HCT116 (cell line): ENCODE results near the gene TFF2. TPM values are rescaled to one million over a fixed set of nuclear protein-coding genes. Genes with fewer than 3 reads are reported as not detected.

Experiments
- ATAC-seq: fragments of 200-7000 bp; cut with Tn5 transposase; 2 replicates; pipeline ENCODE4 v1.9.1; 2020; ENCODE audit warnings: mild to moderate bottlenecking, moderate library complexity
- BruUV-seq: library from RNA; stranded (reverse); fragments of 400-500 nt; replicated peaks from 2 replicates; lab custom pipeline; 2021; lab: Mats Ljungman, UMichigan
- CTCF ChIA-PET: fragments of 300-600 bp; sonication (Branson Sonifier 250); formaldehyde crosslinking; loops from one replicate; lab custom pipeline; 2021; ENCODE audit warnings: antibody characterized with exemption; lab: Charles Lee
- POLR2A ChIA-PET: fragments of 300-600, 350-600 bp; sonication (Branson Sonifier 250); formaldehyde crosslinking; loops from one replicate; lab custom pipeline; 2021; ENCODE audit warnings: antibody characterized with exemption; lab: Charles Lee
- RAD21 ChIA-PET, 2 experiments: fragments of 300-600 bp; sonication (Branson Sonifier 250); formaldehyde crosslinking; loops; one replicate each; lab custom pipeline; 2023; ENCODE audit warnings: low total read pairs in 2 of 2; ENCODE audit not compliant: uncharacterized antibody in 2 of 2, unreplicated experiment in 2 of 2, low non-redundant PET in 1 of 2; lab: Charles Lee
- DNase-seq: peaks from one replicate; pipeline ENCODE4 v3.0.0-alpha.2; 2010; ENCODE audit warnings: low read depth, low spot score
- H2AFZ ChIP-seq: fragments of 200-600 bp; shearing (Covaris generic), sonication (generic); 2 replicates; pipeline ENCODE4 v1.6.1; 2017; ENCODE audit warnings: low read depth, mixed run types, mixed read lengths, antibody characterized with exemption, low read length; ENCODE audit not compliant: poor library complexity, severe bottlenecking
- H3K27ac ChIP-seq: 2 replicates; pipeline ENCODE4 v1.5.1; 2012; ENCODE audit warnings: low read depth, low read length
- H3K27me3 ChIP-seq: fragments of 200-600 bp; sonication (generic); 2 replicates; pipeline ENCODE4 v1.6.1; 2016; ENCODE audit warnings: mixed run types, low read length, mixed read lengths; ENCODE audit not compliant: insufficient read depth
- H3K36me3 ChIP-seq, 2 experiments: fragments of 200-500 bp in 1 of 2; fragments of 200-600 bp in 1 of 2; sonication (Bioruptor generic) in 1 of 2; sonication (generic) in 1 of 2; 2 replicates each; pipeline versions ENCODE4 v1.5.1 to v1.6.1; 2014 to 2016; ENCODE audit warnings: low read length in 2 of 2, inconsistent platforms in 1 of 2, mixed read lengths in 1 of 2, mixed run types in 1 of 2; ENCODE audit not compliant: insufficient read depth in 2 of 2, control insufficient read depth in 1 of 2
- H3K4me1 ChIP-seq, 2 experiments: fragments of 200-600 bp in 1 of 2; sonication (generic) in 1 of 2; 2 replicates each; pipeline versions ENCODE4 v1.5.1 to v1.6.1; 2012 to 2017; ENCODE audit warnings: low read length in 2 of 2, inconsistent platforms in 1 of 2, mild to moderate bottlenecking in 1 of 2, mixed read lengths in 1 of 2, mixed run types in 1 of 2, moderate library complexity in 1 of 2; ENCODE audit not compliant: insufficient read depth in 2 of 2, control insufficient read depth in 1 of 2
- H3K4me2 ChIP-seq: fragments of 200-600 bp; sonication (generic); 2 replicates; pipeline ENCODE4 v1.6.1; 2017; ENCODE audit warnings: mixed run types, low read length, mixed read lengths
- H3K4me3 ChIP-seq, 2 experiments: fragments of 200-600 bp in 1 of 2; sonication (generic) in 1 of 2; replicated peaks in 1 of 2; 2 replicates each; pipeline ENCODE4 v1.5.1; 2011 to 2016; ENCODE audit warnings: low read length in 2 of 2, control low read depth in 1 of 2, low read depth in 1 of 2, mild to moderate bottlenecking in 1 of 2, mixed read lengths in 1 of 2, mixed run types in 1 of 2
- H3K79me2 ChIP-seq: fragments of 200-600 bp; sonication (generic); 2 replicates; pipeline ENCODE4 v1.6.1; 2017; ENCODE audit warnings: mild to moderate bottlenecking, mixed run types, low read length, moderate library complexity, mixed read lengths; ENCODE audit not compliant: insufficient read depth
- H3K9ac ChIP-seq: fragments of 200-600 bp; sonication (generic); 2 replicates; pipeline ENCODE4 v1.6.1; 2016; ENCODE audit warnings: low read length, mixed read lengths
- H3K9me2 ChIP-seq: fragments of 200-600 bp; sonication (generic), shearing (Covaris generic); 2 replicates; pipeline ENCODE4 v1.6.1; 2017; ENCODE audit warnings: mixed run types, mild to moderate bottlenecking, moderate library complexity; ENCODE audit not compliant: insufficient read depth
- H3K9me3 ChIP-seq, 2 experiments: fragments of 200-500 bp in 1 of 2; fragments of 200-600 bp in 1 of 2; sonication (Bioruptor generic) in 1 of 2; sonication (generic) in 1 of 2; 2 replicates each; pipeline ENCODE4 v1.6.1; 2014 to 2017; ENCODE audit warnings: low read length in 2 of 2, mixed read lengths in 2 of 2, inconsistent platforms in 1 of 2, low read depth in 1 of 2, mild to moderate bottlenecking in 1 of 2, mixed run types in 1 of 2, moderate library complexity in 1 of 2; ENCODE audit not compliant: control insufficient read depth in 1 of 2, insufficient read depth in 1 of 2
- H4K20me1 ChIP-seq: fragments of 200-600 bp; sonication (generic), shearing (Covaris generic); 2 replicates; pipeline ENCODE4 v1.6.1; 2017; ENCODE audit warnings: mixed run types, mild to moderate bottlenecking, moderate library complexity; ENCODE audit not compliant: insufficient read depth
- CEBPB ChIP-seq: IDR thresholded peaks from 2 replicates; pipeline ENCODE4 v1.6.1; 2012; ENCODE audit warnings: low read depth
- CTCF ChIP-seq, 3 experiments: fragments of 200-600 bp in 1 of 3; sonication (generic) in 1 of 3; IDR thresholded peaks in 2 of 3; conservative IDR thresholded peaks in 1 of 3; 2 replicates each; pipeline ENCODE4 v1.5.1; 2012 to 2017; ENCODE audit warnings: low read depth in 2 of 3, low read length in 2 of 3, antibody characterized with exemption in 1 of 3, borderline replicate concordance in 1 of 3, control low read depth in 1 of 3, mild to moderate bottlenecking in 1 of 3, mixed read lengths in 1 of 3, mixed run types in 1 of 3, moderate library complexity in 1 of 3; ENCODE audit not compliant: insufficient read depth in 1 of 3
- EZH2phosphoT487 ChIP-seq: fragments of 200-600 bp; IDR thresholded peaks from 2 replicates; pipeline ENCODE4 v1.6.1; 2018; ENCODE audit warnings: antibody characterized with exemption, borderline replicate concordance
- RAD21 ChIP-seq: IDR thresholded peaks from 2 replicates; pipeline ENCODE4 v1.6.1; 2012; ENCODE audit warnings: low read depth, mild to moderate bottlenecking
- SIN3A ChIP-seq: IDR thresholded peaks from 2 replicates; pipeline ENCODE4 v1.6.1; 2012; ENCODE audit warnings: low read depth
- SP1 ChIP-seq: IDR thresholded peaks from 2 replicates; pipeline ENCODE4 v1.6.1; 2012; ENCODE audit warnings: low read depth
- ZFX ChIP-seq: fragments of 450-650 bp; IDR thresholded peaks from 2 replicates; pipeline ENCODE4 v1.6.1; 2017
- intact Hi-C: fragments of 100-400 bp; cut with micrococcal nuclease; formaldehyde crosslinking; loops from 2 replicates; pipeline ENCODE4 v1.10.0; 2022
- total RNA-seq: library from RNA; stranded (reverse); gene quantifications from one replicate; pipeline ENCODE4 v1.2.1, GENCODE V29; 2021; ENCODE audit not compliant: unreplicated experiment

The TFF2 gene
- total RNA-seq, 1 experiment from 2014 or later: not detected

GRCh38 chr21:42377211-42377950, 26.6 kb upstream of the TFF2 start:
- ChIA-PET CTCF (no interaction called here), POLR2A (no interaction called here), RAD21 (no interaction called here)
- BruUV-seq: no TSS peak
- Histone ChIP-seq H3K9ac (no peak overlapping the region), H3K27ac (no peak overlapping the region), H3K79me2 (no peaks in the 10 kb centered on the region), H3K36me3 (no peaks in the 10 kb centered on the region), H3K9me3 (peaks cover under 1 to 4% of the 10 kb centered on the region in 2 experiments; a peak in 2 of 4 replicates), H4K20me1 (no peaks in the 10 kb centered on the region), H3K4me1 (no peaks in the 10 kb centered on the region), H3K4me2 (no peak overlapping the region), H2AFZ (no peak overlapping the region), H3K27me3 (0 out of 2 replicates have a peak, but pooled peaks cover 3% of the 10 kb centered on the region), H3K4me3 (no peak overlapping the region), H3K9me2 (no peaks in the 10 kb centered on the region)
- intact Hi-C loops: no loop called here
- ATAC-seq (no peak), DNase-seq (no peak)
- TF ChIP-seq ZFX (no peak), SIN3A (no peak), SP1 (no peak)

- Histone ChIP-seq H3K9me2 (no peaks in the 10 kb centered on the region), H2AFZ (no peak overlapping the region), H4K20me1 (no peaks in the 10 kb centered on the region), H3K4me1 (no peaks in the 10 kb centered on the region), H3K27ac (no peak overlapping the region), H3K79me2 (no peaks in the 10 kb centered on the region), H3K27me3 (0 out of 2 replicates have a peak, but pooled peaks cover 3% of the 10 kb centered on the region)
- BruUV-seq: no TSS peak
- POLR2A ChIA-PET: no interaction called here
- ATAC-seq: no peak
- RAD21 ChIA-PET: no interaction called here
- intact Hi-C loops: no loop called here
- CTCF ChIA-PET: no interaction called here
- TF ChIP-seq EZH2phosphoT487 (no peak), CTCF (IDR thresholded peaks at IDR 0.05 in 2 of 3, conservative IDR thresholded peaks at IDR 0.05 in 1 of 3; ENCODE audit: borderline replicate concordance in 1 of 3, insufficient read depth in 1 of 3, low read depth in 2 of 3, low read length in 2 of 3) (0 out of 6 replicates have a peak, but pooled peaks of 1 of the 3 experiments have one; percentile 11), CEBPB (no peak), RAD21 (no peak)
- TF ChIP-seq, all 23 proteins: peak for 1
- no peaks in the 10 kb centered on the region for H3K9me3 ChIP-seq
- H3K9ac ChIP-seq: no peak overlapping the region
- DNase-seq: no peak
- no peak overlapping the region for H3K4me3 ChIP-seq
- no peak overlapping the region for H3K4me2 ChIP-seq
- no peaks in the 10 kb centered on the region for H3K36me3 ChIP-seq
These were observed 25.7 kb upstream of the TFF2 start for GRCh38 chr21:42376338-42376982.
